Fibroblast of lung (primary cell): Measurements from ENCODE around the gene TMEM131. TPM values are rescaled to one million over a fixed set of nuclear protein-coding genes. Genes with fewer than 3 reads are reported as not detected.

Experiments
- DNase-seq, 2 donors: peaks; one replicate each; pipeline versions ENCODE4 v3.0.0 to v3.0.0-alpha.2; 2010; ENCODE audit warnings: low read depth in 2 of 2
- H2AFZ ChIP-seq: 2 replicates; pipeline ENCODE4 v1.5.1; 2012; ENCODE audit warnings: low read length, control low read depth, inconsistent platforms
- H3K27ac ChIP-seq: 2 replicates; pipeline ENCODE4 v1.5.1; 2011; ENCODE audit warnings: low read length, control low read depth; ENCODE audit not compliant: insufficient read depth
- H3K27me3 ChIP-seq: 2 replicates; pipeline ENCODE4 v1.5.1; 2011; ENCODE audit warnings: mild to moderate bottlenecking, low read length; ENCODE audit not compliant: control insufficient read depth, insufficient read depth
- H3K36me3 ChIP-seq: 2 replicates; pipeline ENCODE4 v1.5.1; 2011; ENCODE audit warnings: low read length; ENCODE audit not compliant: control insufficient read depth, insufficient read depth
- H3K4me1 ChIP-seq: 2 replicates; pipeline ENCODE4 v1.5.1; 2011; ENCODE audit warnings: low read length; ENCODE audit not compliant: control insufficient read depth, insufficient read depth; ENCODE audit errors: extremely low read depth
- H3K4me2 ChIP-seq: 2 replicates; pipeline ENCODE4 v1.5.1; 2011; ENCODE audit warnings: low read length, control low read depth; ENCODE audit not compliant: insufficient read depth; ENCODE audit errors: extremely low read depth
- H3K4me3 ChIP-seq, 4 experiments: fragments of 200-600 bp in 1 of 4; sonication (generic) in 1 of 4; replicated peaks in 1 of 4; 2 replicates each; pipeline ENCODE4 v1.5.1; 2011 to 2016; ENCODE audit warnings: low read length in 4 of 4, low read depth in 3 of 4, mild to moderate bottlenecking in 3 of 4, control low read depth in 2 of 4, inconsistent platforms in 1 of 4, mixed read lengths in 1 of 4; ENCODE audit not compliant: insufficient read depth in 1 of 4; ENCODE audit errors: control extremely low read depth in 1 of 4
- H3K79me2 ChIP-seq: 2 replicates; pipeline ENCODE4 v1.5.1; 2012; ENCODE audit warnings: mild to moderate bottlenecking, low read length, inconsistent platforms; ENCODE audit not compliant: control insufficient read depth, insufficient read depth
- H3K9ac ChIP-seq: 2 replicates; pipeline ENCODE4 v1.5.1; 2011; ENCODE audit warnings: mild to moderate bottlenecking, low read length, control low read depth; ENCODE audit not compliant: insufficient read depth
- H3K9me3 ChIP-seq: 2 replicates; pipeline ENCODE4 v1.5.1; 2012; ENCODE audit warnings: low read depth, low read length; ENCODE audit not compliant: control insufficient read depth, insufficient read depth
- H4K20me1 ChIP-seq: 2 replicates; pipeline ENCODE4 v1.5.1; 2011; ENCODE audit warnings: low read length; ENCODE audit not compliant: control insufficient read depth, insufficient read depth; ENCODE audit errors: extremely low read depth
- CTCF ChIP-seq, 2 donors: IDR thresholded peaks in 1 of 2; conservative IDR thresholded peaks in 1 of 2; 1 replicate in 1 of 2; 2 replicates in 1 of 2; pipeline ENCODE4 v1.5.1; 2011 to 2012; ENCODE audit warnings: low read length in 2 of 2, control low read depth in 1 of 2, inconsistent platforms in 1 of 2, low read depth in 1 of 2, mild to moderate bottlenecking in 1 of 2
- EZH2 ChIP-seq: IDR thresholded peaks from 2 replicates; pipeline ENCODE4 v1.5.1; 2012; ENCODE audit warnings: low read length, control low read depth, mild to moderate bottlenecking; ENCODE audit errors: missing control alignments
- polyA plus RNA-seq, 2 donors: library from polyadenylated mRNA; depleted of rRNA in 1 of 2; stranded (reverse) in 1 of 2; unstranded in 1 of 2; fragments of >200 nt; gene quantifications; 2 replicates each; pipeline ENCODE4 v1.2.1, GENCODE V29; 2011 to 2012; ENCODE audit warnings: missing spikeins in 1 of 2
- total RNA-seq: library from RNA; depleted of rRNA; stranded (reverse); fragments of >200 nt; gene quantifications from 2 replicates; pipeline ENCODE4 v1.2.1, GENCODE V29; 2014

The TMEM131 gene
- total and polyA plus RNA-seq, 2 donors (not counting 1 experiment from before 2014, with no cell fraction given) = 18.1 to 32.4 TPM

DNA sequence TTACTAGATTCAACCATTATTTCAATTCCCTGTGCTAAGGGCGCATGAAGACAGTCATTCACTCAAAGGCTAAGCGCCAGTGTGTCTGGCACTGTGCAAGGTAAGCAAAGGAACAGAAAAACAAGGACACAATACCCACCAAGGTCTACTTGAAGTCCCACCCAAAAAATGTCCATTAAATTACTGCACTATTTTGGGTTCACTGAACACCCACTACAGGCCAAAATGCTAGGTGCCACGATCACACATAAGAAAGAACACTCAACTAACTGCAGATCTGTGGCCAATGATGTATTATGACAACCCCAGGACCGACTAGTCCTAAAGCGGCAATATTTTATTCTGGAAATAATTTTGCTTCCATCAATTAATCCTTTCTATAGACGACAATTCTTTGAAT, 1.8 kb downstream of the TMEM131 start:
- Histone ChIP-seq H3K36me3 (no peaks in the 10 kb centered on the region), H3K27me3 (no peaks in the 10 kb centered on the region), H3K9ac (no peak overlapping the region), H3K4me1 (no peaks in the 10 kb centered on the region), H3K4me3 (peak overlapping the region; percentile 75 to 90 (median 88)), H3K9me3 (no peaks in the 10 kb centered on the region), H3K27ac (no peak overlapping the region), H2AFZ (no peak overlapping the region), H3K4me2 (peak overlapping the region; percentile 69), H4K20me1 (no peaks in the 10 kb centered on the region), H3K79me2 (peaks cover 61% of the 10 kb centered on the region)
- no peak for DNase-seq
- no peak for TF ChIP-seq CTCF (conservative IDR thresholded peaks at IDR 0.05 in 1 of 2, IDR thresholded peaks at IDR 0.05 in 1 of 2; ENCODE audit: low read depth in 1 of 2, low read length in 2 of 2)
- TF ChIP-seq EZH2 = no peak

DNA sequence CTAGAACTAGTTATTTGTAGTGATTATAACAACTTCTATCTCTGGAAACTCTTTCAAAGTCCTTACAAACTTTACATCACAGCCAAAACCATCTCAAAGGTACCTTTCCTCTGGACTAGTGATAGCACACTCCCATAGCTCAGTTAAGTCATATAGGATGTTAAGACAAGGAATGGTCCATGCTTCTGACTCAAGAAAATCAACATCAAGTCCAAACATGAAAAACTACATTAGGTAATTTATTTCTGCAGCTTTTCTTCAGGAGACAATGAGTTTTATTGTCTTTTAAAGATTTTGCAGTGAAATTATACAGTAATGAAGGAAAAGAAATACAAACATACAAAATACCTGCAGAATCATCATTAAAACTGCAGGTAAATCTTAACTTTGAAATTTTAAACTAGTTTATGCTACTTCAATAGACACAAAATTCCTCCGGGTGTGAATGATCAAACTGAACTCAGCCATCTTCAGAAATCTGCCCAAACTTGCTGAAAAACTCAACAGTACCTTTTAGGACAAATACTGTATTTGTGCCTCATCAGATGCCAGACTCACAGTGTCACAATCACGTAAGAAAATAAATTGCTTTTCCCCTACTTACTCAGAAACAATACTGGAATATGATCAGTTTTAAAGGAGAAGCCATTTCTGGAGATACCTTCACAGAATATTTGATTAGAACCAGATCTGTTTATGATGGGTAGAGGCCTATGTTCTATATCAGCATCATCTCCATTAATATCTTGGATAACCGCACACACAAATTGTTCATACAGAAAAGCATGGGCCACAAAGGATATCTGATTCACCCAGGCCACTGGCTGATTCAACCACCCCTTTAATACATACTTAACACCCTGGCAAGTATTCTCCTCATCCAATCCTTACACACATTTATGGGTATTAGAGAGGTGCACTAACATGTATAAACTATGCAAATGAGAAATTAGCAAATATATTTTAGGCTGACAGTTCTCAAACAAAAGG, 2.6 kb downstream of the TMEM131 start:
- no peaks in the 10 kb centered on the region for H3K27me3 ChIP-seq
- peak overlapping the region; percentile 69 for H3K4me2 ChIP-seq
- no peaks in the 10 kb centered on the region for H3K9me3 ChIP-seq
- peaks cover 68% of the 10 kb centered on the region for H3K79me2 ChIP-seq
- H3K36me3 ChIP-seq = no peaks in the 10 kb centered on the region
- no peaks in the 10 kb centered on the region for H3K4me1 ChIP-seq
- DNase-seq = peak in 1 of 2 donors; percentile 26
- no peak overlapping the region for H2AFZ ChIP-seq
- TF ChIP-seq EZH2 (no peak), CTCF (conservative IDR thresholded peaks at IDR 0.05 in 1 of 2, IDR thresholded peaks at IDR 0.05 in 1 of 2; ENCODE audit: low read depth in 1 of 2, low read length in 2 of 2) (no peak)
- no peak overlapping the region for H3K27ac ChIP-seq
- H3K9ac ChIP-seq = no peak overlapping the region
- H4K20me1 ChIP-seq = no peaks in the 10 kb centered on the region
- H3K4me3 ChIP-seq = peak overlapping the region; percentile 75 to 90 (median 88)

- Histone ChIP-seq H3K4me3 (no peak overlapping the region), H3K9ac (no peak overlapping the region), H3K36me3 (no peaks in the 10 kb centered on the region), H3K79me2 (peaks cover 86% of the 10 kb centered on the region), H3K4me2 (no peak overlapping the region), H3K9me3 (no peaks in the 10 kb centered on the region), H3K4me1 (no peaks in the 10 kb centered on the region), H3K27me3 (no peaks in the 10 kb centered on the region), H4K20me1 (no peaks in the 10 kb centered on the region), H2AFZ (no peak overlapping the region), H3K27ac (no peak overlapping the region)
- no peak for DNase-seq
- TF ChIP-seq EZH2 = no peak
- no peak for TF ChIP-seq CTCF (conservative IDR thresholded peaks at IDR 0.05 in 1 of 2, IDR thresholded peaks at IDR 0.05 in 1 of 2; ENCODE audit: low read depth in 1 of 2, low read length in 2 of 2)
These were observed 4.5 kb downstream of the TMEM131 start for GRCh38 chr2:97991081-97991856.
